B cell (primary cell): ENCODE data around the gene UCKL1. TPM values are rescaled to one million over a fixed set of nuclear protein-coding genes. Genes with fewer than 3 reads are reported as not detected.
"Not testable (repeated sequence)": the region's sequence is repeated elsewhere in the genome, so short reads cannot be mapped to it uniquely, and the experiment has no call there.

ENCODE experiments used
- ATAC-seq: fragments of 200-7000 bp; cut with Tn5 transposase; one replicate; pipeline ENCODE4 v1.10.0; 2021; ENCODE audit warnings: low read depth, mild to moderate bottlenecking, moderate number of reproducible peaks, moderate library complexity
- CTCF ChIA-PET: fragments of 350-600 bp; sonication (Branson Sonifier 250); formaldehyde crosslinking; loops from one replicate; lab custom pipeline; 2021; ENCODE audit warnings: antibody characterized with exemption, inconsistent platforms; lab: Charles Lee
- POLR2A ChIA-PET: fragments of 350-600 bp; sonication (Branson Sonifier 250); formaldehyde crosslinking; loops from one replicate; lab custom pipeline; 2021; ENCODE audit warnings: antibody characterized with exemption; lab: Charles Lee
- DNase-seq: peaks from one replicate; pipeline ENCODE4 v3.0.0; 2013
- H2AFZ ChIP-seq: 2 replicates; pipeline ENCODE4 v1.6.1; 2012; ENCODE audit warnings: mild to moderate bottlenecking, low read depth, low read length; ENCODE audit not compliant: insufficient read depth, poor library complexity, severe bottlenecking
- H3K27ac ChIP-seq, 2 donors: 1 replicate in 1 of 2; 2 replicates in 1 of 2; pipeline ENCODE4 v1.5.1; 2012 to 2013; ENCODE audit warnings: low read length in 2 of 2, mild to moderate bottlenecking in 2 of 2, moderate library complexity in 1 of 2
- H3K27me3 ChIP-seq, 4 experiments: fragments of 200-600 bp in 1 of 4; sonication (generic) in 1 of 4; replicated peaks in 1 of 4; 1 replicate in 2 of 4; 2 replicates in 2 of 4; pipeline versions ENCODE4 v1.6.1 to v1.7.0; 2013 to 2016; ENCODE audit warnings: low read length in 3 of 4, mild to moderate bottlenecking in 2 of 4, mixed read lengths in 1 of 4, moderate library complexity in 1 of 4; ENCODE audit not compliant: insufficient read depth in 4 of 4, control insufficient read depth in 3 of 4; ENCODE audit errors: control extremely low read depth in 1 of 4
- H3K36me3 ChIP-seq, 2 experiments: replicated peaks in 1 of 2; 1 replicate in 1 of 2; 2 replicates in 1 of 2; pipeline versions ENCODE4 v1.6.1 to v1.7.1; 2013; ENCODE audit warnings: low read length in 1 of 2; ENCODE audit not compliant: insufficient read depth in 2 of 2, control insufficient read depth in 1 of 2; ENCODE audit errors: control extremely low read depth in 1 of 2, extremely low read depth in 1 of 2
- H3K4me1 ChIP-seq, 2 donors: fragments of 200-600 bp in 1 of 2; sonication (generic) in 1 of 2; 1 replicate in 1 of 2; 2 replicates in 1 of 2; pipeline versions ENCODE4 v1.5.1 to v1.6.1; 2013 to 2017; ENCODE audit warnings: low read length in 2 of 2; ENCODE audit not compliant: control insufficient read depth in 2 of 2, insufficient read depth in 2 of 2
- H3K4me2 ChIP-seq: replicated peaks from 2 replicates; pipeline ENCODE3; 2012; ENCODE audit warnings: mild to moderate bottlenecking, low read depth, low read length; ENCODE audit not compliant: poor library complexity, severe bottlenecking
- H3K4me3 ChIP-seq, 5 experiments: fragments of 200-600 bp in 1 of 5; sonication (generic) in 1 of 5; 1 replicate in 3 of 5; 2 replicates in 2 of 5; pipeline versions ENCODE4 v1.5.1 to v1.7.0; 2011 to 2016; ENCODE audit warnings: low read length in 4 of 5, mild to moderate bottlenecking in 4 of 5, low read depth in 2 of 5, control low read depth in 1 of 5, moderate library complexity in 1 of 5; ENCODE audit not compliant: insufficient read depth in 1 of 5; ENCODE audit errors: control extremely low read depth in 1 of 5, extremely low read depth in 1 of 5
- H3K79me2 ChIP-seq: fragments of 200-600 bp; sonication (generic); one replicate; pipeline ENCODE4 v1.6.0; 2016; ENCODE audit warnings: low read length; ENCODE audit not compliant: control insufficient read depth, insufficient read depth
- H3K9ac ChIP-seq: fragments of 200-600 bp; sonication (generic); 2 replicates; pipeline ENCODE4 v1.6.1; 2017; ENCODE audit warnings: mild to moderate bottlenecking, low read length, moderate library complexity
- H3K9me3 ChIP-seq, 3 donors: one replicate each; pipeline versions ENCODE4 v1.6.1 to v1.7.1; 2013; ENCODE audit warnings: low read length in 2 of 3; ENCODE audit not compliant: control insufficient read depth in 2 of 3, insufficient read depth in 1 of 3; ENCODE audit errors: control extremely low read depth in 1 of 3
- H4K20me1 ChIP-seq: 2 replicates; pipeline ENCODE4 v1.6.0; 2012; ENCODE audit warnings: mild to moderate bottlenecking, low read length; ENCODE audit not compliant: insufficient read depth, control insufficient read depth, poor library complexity, severe bottlenecking
- H3K27ac Mint-ChIP-seq: one replicate; pipeline ENCODE4 v1.8.0; 2021; ENCODE audit warnings: mixed read lengths
- H3K27me3 Mint-ChIP-seq: one replicate; pipeline ENCODE4 v1.8.0; 2021; ENCODE audit warnings: mixed read lengths
- H3K4me1 Mint-ChIP-seq: one replicate; pipeline ENCODE4 v1.8.0; 2021; ENCODE audit warnings: mixed read lengths
- H3K4me3 Mint-ChIP-seq: one replicate; pipeline ENCODE4 v1.8.0; 2021; ENCODE audit warnings: mixed read lengths
- H3K9me3 Mint-ChIP-seq: one replicate; pipeline ENCODE4 v1.8.0; 2022; ENCODE audit warnings: mixed read lengths; ENCODE audit not compliant: insufficient read depth
- CTCF ChIP-seq: fragments of 200-600 bp; IDR thresholded peaks from one replicate; pipeline ENCODE4 v1.8.0; 2022; ENCODE audit warnings: antibody characterized with exemption, mild to moderate bottlenecking
- EZH2 ChIP-seq: IDR thresholded peaks from 2 replicates; pipeline ENCODE4 v1.6.1; 2012; ENCODE audit warnings: borderline replicate concordance, low read depth, mild to moderate bottlenecking, moderate library complexity, low read length; ENCODE audit not compliant: insufficient read depth, poor library complexity, severe bottlenecking
- WGBS: methylation state at CpG from one replicate; pipeline ENCODE4 v1.1.5; 2013; ENCODE audit warnings: missing lambda C conversion rate; ENCODE audit not compliant: insufficient coverage; 5-methylcytosine and 5-hydroxymethylcytosine counted together
- intact Hi-C: fragments of 100-400 bp; cut with micrococcal nuclease; formaldehyde crosslinking; loops from one replicate; pipeline ENCODE4 v1.10.0; 2022
- polyA plus RNA-seq: library from polyadenylated mRNA; depleted of rRNA; stranded (reverse); fragments of >200 nt; gene quantifications from 2 replicates; pipeline ENCODE4 v1.2.3, GENCODE V29; 2012
- total RNA-seq, 2 donors: library from RNA; stranded (reverse); fragments of 120-200 nt in 1 of 2; gene quantifications; 1 replicate in 1 of 2; 2 replicates in 1 of 2; pipeline versions ENCODE4 v1.2.3 to v1.2.4, GENCODE V29; 2013 to 2022

The UCKL1 gene
- total and polyA plus RNA-seq, 2 donors (not counting 1 experiment from before 2014, with no cell fraction given) = 106 to 199 TPM

- ATAC-seq, H3K4me3 ChIP-seq, H3K27me3 Mint-ChIP-seq, H2AFZ ChIP-seq, DNase-seq, H3K9ac ChIP-seq, H3K9me3 Mint-ChIP-seq, H4K20me1 ChIP-seq, H3K36me3 ChIP-seq, H3K27ac ChIP-seq, H3K27ac Mint-ChIP-seq, H3K79me2 ChIP-seq, H3K4me2 ChIP-seq, H3K4me3 Mint-ChIP-seq, intact Hi-C loops, H3K4me1 Mint-ChIP-seq, H3K27me3 ChIP-seq: not testable (repeated sequence)
- Histone ChIP-seq H3K9me3 (peaks cover 0 to 18% (median 0%) of the 10 kb centered on the region in 3 donors), H3K4me1 (peaks cover 8 to 12% of the 10 kb centered on the region in 2 donors)
- POLR2A ChIA-PET = interaction anchor here (0.7 kb wide), 1 partner anchor 113 kb away, joined by 4 read pairs; no protein-coding TSS in a partner anchor
- CTCF ChIA-PET = interaction anchor here (0.8 kb wide), 1 partner anchor 89 kb away, joined by 3 read pairs; no protein-coding TSS in a partner anchor
- WGBS = 93% methylated on average over 13 of the region's 15 CpGs
Observed at GRCh38 chr20:63960654-63961621, 4.7 kb upstream of the UCKL1 start.

DNA sequence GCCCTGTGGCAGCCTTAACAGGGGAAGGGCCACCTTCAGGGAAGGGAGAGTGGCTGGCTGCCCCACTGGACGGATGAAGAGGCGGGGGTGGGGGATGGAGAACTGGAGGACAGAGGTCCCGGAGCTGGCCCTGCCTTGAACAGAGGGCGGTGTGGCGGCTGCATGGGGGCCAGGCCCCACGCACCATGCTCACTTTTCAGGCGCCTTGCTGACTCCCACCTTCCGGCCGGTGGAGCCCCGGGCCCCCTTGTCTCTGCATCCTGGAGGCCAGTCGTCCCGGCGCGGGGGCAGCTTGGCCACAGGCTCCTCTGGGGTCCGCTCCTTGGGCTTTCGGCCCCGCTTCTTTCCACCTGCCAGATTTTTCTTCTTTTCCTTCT is 3.5 kb upstream of the UCKL1 start:
- no peak overlapping the region for H3K4me3 ChIP-seq
- peaks cover 0 to 8% of the 10 kb centered on the region in 2 experiments for H3K36me3 ChIP-seq
- peaks cover 15% of the 10 kb centered on the region for H4K20me1 ChIP-seq
- Mint-ChIP-seq H3K4me1 (peaks cover 13% of the 10 kb centered on the region), H3K4me3 (no peak overlapping the region), H3K27ac (no peak overlapping the region), H3K9me3 (no peaks in the 10 kb centered on the region), H3K27me3 (no peaks in the 10 kb centered on the region)
- ATAC-seq (no peak), DNase-seq (no peak)
- H3K9me3 ChIP-seq = peaks cover 0 to 14% (median 0%) of the 10 kb centered on the region in 3 donors
- H3K9ac ChIP-seq = no peak overlapping the region
- TF ChIP-seq EZH2 = no peak
- no peak for TF ChIP-seq CTCF
- H2AFZ ChIP-seq = no peak overlapping the region
- peaks cover 16% of the 10 kb centered on the region for H3K79me2 ChIP-seq
- over 99% methylated on average over 14 of the region's 17 CpGs for WGBS
- intact Hi-C loops = loop anchor here (5.0 kb wide), 2 partner anchors 118 to 422 kb away; partner anchors contain the start of genes PTK6 and RGS19
- CTCF ChIA-PET = interaction anchor here (0.6 kb wide), 1 partner anchor 325 kb away, joined by 3 read pairs; no protein-coding TSS in a partner anchor
- H3K4me2 ChIP-seq = no peak overlapping the region
- H3K27ac ChIP-seq = no peak overlapping the region
- no peaks in the 10 kb centered on the region for H3K27me3 ChIP-seq
- POLR2A ChIA-PET = no interaction called here
- peaks cover 15 to 20% of the 10 kb centered on the region in 2 donors for H3K4me1 ChIP-seq
